ENCODE results near the gene ZNF768. TPM values are rescaled to one million over a fixed set of nuclear protein-coding genes. Genes with fewer than 3 reads are reported as not detected.

The ZNF768 gene
- total RNA-seq, 3 donors from 2014 or later: 23.3 to 33.2 (median 29.8) TPM

DNA sequence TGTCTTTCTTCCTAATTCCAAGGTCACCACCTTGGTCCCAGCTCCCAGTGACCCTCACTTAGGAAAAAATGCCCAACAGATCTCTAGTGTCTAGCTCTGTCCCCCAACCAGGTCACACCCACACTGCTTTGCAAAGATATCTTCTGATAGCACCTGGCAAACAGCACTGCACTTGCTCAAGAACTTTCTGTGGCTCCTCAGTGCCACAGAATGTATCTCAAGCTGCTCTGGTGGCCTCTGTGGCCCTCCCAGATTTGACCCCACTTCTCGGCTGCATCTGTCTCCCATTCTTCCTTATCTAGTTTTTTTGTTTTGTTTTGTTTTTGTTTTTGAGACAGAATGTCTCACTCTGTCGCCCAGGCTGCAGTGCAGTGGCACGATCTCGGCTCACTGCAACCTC is 40.2 kb upstream of the ZNF768 start:
- intact Hi-C loops (cut with DNase I; ENCODE audit: low total_unique reads): no loop called here
- no peak overlapping the region for H3K27ac ChIP-seq
- H3K36me3 ChIP-seq: no peaks in the 10 kb centered on the region

DNA sequence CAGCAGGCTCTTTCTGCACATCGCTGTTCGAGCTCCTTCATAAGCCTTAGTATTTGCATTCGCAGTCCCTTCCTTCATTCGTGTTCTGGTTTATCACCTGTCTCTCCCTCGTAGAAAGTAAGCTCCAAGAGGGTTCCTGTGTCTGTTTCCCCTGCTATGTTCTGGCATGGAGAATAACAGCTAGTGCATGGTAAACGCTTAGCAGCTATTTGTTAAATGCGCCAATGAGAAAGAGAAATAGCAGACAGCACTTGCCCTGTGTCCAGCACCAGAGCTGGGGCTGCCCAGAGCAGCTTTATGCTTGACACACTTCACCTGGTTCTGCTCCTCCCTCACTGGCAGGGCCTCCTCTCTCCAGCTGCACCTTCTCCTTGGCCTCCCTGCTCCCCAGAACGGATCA is 39.6 kb upstream of the ZNF768 start:
- Histone ChIP-seq H3K27ac (no peak overlapping the region), H3K9me3 (no peaks in the 10 kb centered on the region), H3K4me3 (no peak overlapping the region), H3K36me3 (no peaks in the 10 kb centered on the region), H3K27me3 (no peaks in the 10 kb centered on the region), H3K4me1 (peaks cover 3 to 8% of the 10 kb centered on the region in 2 donors)
- intact Hi-C loops (cut with DNase I; ENCODE audit: low total_unique reads): no loop called here
- TF ChIP-seq POLR2AphosphoS5 (IDR thresholded peaks at IDR 0.05) (no peak), POLR2A (IDR thresholded peaks at IDR 0.05) (no peak)
- TF ChIP-seq, protein P1, sequence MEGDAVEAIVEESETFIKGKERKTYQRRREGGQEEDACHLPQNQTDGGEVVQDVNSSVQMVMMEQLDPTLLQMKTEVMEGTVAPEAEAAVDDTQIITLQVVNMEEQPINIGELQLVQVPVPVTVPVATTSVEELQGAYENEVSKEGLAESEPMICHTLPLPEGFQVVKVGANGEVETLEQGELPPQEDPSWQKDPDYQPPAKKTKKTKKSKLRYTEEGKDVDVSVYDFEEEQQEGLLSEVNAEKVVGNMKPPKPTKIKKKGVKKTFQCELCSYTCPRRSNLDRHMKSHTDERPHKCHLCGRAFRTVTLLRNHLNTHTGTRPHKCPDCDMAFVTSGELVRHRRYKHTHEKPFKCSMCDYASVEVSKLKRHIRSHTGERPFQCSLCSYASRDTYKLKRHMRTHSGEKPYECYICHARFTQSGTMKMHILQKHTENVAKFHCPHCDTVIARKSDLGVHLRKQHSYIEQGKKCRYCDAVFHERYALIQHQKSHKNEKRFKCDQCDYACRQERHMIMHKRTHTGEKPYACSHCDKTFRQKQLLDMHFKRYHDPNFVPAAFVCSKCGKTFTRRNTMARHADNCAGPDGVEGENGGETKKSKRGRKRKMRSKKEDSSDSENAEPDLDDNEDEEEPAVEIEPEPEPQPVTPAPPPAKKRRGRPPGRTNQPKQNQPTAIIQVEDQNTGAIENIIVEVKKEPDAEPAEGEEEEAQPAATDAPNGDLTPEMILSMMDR (IDR thresholded peaks at IDR 0.05): no peak
- DNase-seq (ENCODE audit: low spot score in 2 of 2): no peak

More for the DNA sequence above, 40.2 kb upstream of the ZNF768 start:
- no peaks in the 10 kb centered on the region for H3K27me3 ChIP-seq
- no peak for DNase-seq (ENCODE audit: low spot score in 2 of 2)
- H3K4me3 ChIP-seq: no peak overlapping the region
- no peaks in the 10 kb centered on the region for H3K9me3 ChIP-seq
- TF ChIP-seq POLR2A (IDR thresholded peaks at IDR 0.05): no peak
- TF ChIP-seq POLR2AphosphoS5 (IDR thresholded peaks at IDR 0.05): no peak
- TF ChIP-seq, protein P1 (IDR thresholded peaks at IDR 0.05): no peak
- peaks cover 3 to 8% of the 10 kb centered on the region in 2 donors for H3K4me1 ChIP-seq

DNA sequence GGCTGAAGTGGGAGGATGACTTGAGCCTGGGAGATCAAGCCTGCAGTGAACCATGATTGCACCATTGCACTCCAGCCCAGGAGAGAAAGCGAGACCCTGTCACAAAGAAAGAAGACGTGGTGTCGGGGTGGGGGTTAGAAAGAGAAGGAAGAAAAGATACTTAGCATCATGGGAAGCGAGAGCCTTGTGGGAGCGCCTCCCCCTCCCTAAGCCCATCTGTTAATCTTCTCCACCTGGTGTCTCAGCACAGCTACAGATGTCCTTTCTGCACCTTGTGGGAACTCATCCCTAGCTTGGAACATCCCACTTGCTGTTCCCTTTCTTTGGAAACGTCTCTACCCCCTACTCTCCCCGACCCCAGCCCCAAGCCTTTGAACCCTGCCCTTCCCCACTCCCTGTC is 39.2 kb upstream of the ZNF768 start:
- H3K27me3 ChIP-seq: no peaks in the 10 kb centered on the region
- no peaks in the 10 kb centered on the region for H3K9me3 ChIP-seq
- TF ChIP-seq, protein P1 (IDR thresholded peaks at IDR 0.05): no peak
- no peak for TF ChIP-seq POLR2AphosphoS5 (IDR thresholded peaks at IDR 0.05)
- no peaks in the 10 kb centered on the region for H3K36me3 ChIP-seq
- H3K4me1 ChIP-seq: peaks cover 3 to 5% of the 10 kb centered on the region in 2 donors
- DNase-seq (ENCODE audit: low spot score in 2 of 2): no peak
- H3K4me3 ChIP-seq: no peak overlapping the region
- intact Hi-C loops (cut with DNase I; ENCODE audit: low total_unique reads): no loop called here
- no peak overlapping the region for H3K27ac ChIP-seq

DNA sequence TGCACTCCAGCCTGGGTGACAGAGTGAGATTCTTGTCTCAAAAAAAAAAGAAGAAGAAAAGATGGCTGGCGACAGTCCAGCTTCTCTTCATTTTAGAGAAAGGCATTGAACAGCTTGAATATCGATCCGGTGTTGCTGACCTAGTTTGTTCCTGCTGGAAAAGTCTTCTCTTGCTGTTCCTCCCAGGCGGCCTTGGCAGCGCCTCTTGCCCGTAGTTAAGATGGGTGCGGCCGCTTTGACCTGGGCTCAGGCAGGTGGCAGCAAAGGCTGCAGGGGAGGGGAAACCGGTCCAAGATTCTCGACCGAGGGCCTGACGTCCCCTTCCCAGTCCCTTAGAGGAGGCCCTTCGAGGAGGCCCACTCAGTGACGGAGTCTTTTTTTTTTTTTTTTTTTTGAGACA is 35.7 kb upstream of the ZNF768 start:
- H3K36me3 ChIP-seq: no peaks in the 10 kb centered on the region
- H3K4me3 ChIP-seq: peak overlapping the region; percentile 43 to 67 (median 61)
- intact Hi-C loops (cut with DNase I; ENCODE audit: low total_unique reads): no loop called here
- no peak for DNase-seq (ENCODE audit: low spot score in 2 of 2)
- no peaks in the 10 kb centered on the region for H3K9me3 ChIP-seq
- H3K4me1 ChIP-seq: no peaks in the 10 kb centered on the region
- peak overlapping the region in 1 of 2 donors; percentile 61 for H3K27ac ChIP-seq
- no peaks in the 10 kb centered on the region for H3K27me3 ChIP-seq
- TF ChIP-seq POLR2A (IDR thresholded peaks at IDR 0.05) (no peak), POLR2AphosphoS5 (IDR thresholded peaks at IDR 0.05) (no peak)
- TF ChIP-seq, protein P1 (IDR thresholded peaks at IDR 0.05): no peak

DNA sequence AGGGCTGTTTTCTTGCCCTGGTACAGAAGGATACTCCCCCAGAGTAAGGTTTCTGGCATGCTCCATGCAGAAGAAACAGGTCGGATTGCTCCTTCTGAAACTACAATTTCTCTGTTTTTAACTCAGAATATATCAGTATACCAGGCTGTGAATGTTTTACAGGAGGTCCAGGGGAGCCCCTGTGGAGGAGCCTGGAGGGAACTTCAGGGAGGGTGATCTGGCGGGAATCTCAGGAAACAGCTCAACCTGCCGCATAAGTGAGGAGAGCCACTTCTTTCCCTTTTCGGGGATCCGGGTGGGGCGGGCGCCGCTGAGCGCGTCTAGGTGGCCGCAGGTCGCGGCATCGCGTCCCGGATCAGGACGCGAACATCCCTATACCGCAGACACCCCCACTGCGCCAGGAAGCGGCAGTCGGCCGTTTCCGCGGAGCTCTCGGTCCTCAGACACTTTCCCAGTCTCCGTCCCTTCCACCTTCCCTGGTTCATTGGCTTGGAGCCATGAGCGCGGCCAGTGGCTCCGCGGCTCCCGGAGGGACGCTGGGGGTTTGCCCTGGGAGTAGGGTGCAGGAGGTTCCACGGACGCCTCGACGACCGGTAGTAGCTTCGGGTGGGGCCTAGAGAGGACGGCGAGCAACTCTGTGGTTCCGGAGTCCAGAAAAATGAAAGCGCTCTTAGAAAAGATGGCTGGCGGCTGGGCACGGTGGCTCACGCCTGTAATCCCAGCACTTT is 34.9 kb upstream of the ZNF768 start:
- Histone ChIP-seq H3K36me3 (no peaks in the 10 kb centered on the region), H3K27ac (peak overlapping the region; percentile 61 to 65), H3K4me3 (peak overlapping the region; percentile 43 to 67 (median 61)), H3K4me1 (no peaks in the 10 kb centered on the region), H3K9me3 (no peaks in the 10 kb centered on the region), H3K27me3 (no peaks in the 10 kb centered on the region)
- no peak for TF ChIP-seq POLR2AphosphoS5 (IDR thresholded peaks at IDR 0.05)
- intact Hi-C loops (cut with DNase I; ENCODE audit: low total_unique reads): no loop called here
- no peak for DNase-seq (ENCODE audit: low spot score in 2 of 2)

Data from breast epithelium (tissue), 4 donors.